ENCODE measurements around the gene CADM1.

- TF ChIP-seq, protein P1, sequence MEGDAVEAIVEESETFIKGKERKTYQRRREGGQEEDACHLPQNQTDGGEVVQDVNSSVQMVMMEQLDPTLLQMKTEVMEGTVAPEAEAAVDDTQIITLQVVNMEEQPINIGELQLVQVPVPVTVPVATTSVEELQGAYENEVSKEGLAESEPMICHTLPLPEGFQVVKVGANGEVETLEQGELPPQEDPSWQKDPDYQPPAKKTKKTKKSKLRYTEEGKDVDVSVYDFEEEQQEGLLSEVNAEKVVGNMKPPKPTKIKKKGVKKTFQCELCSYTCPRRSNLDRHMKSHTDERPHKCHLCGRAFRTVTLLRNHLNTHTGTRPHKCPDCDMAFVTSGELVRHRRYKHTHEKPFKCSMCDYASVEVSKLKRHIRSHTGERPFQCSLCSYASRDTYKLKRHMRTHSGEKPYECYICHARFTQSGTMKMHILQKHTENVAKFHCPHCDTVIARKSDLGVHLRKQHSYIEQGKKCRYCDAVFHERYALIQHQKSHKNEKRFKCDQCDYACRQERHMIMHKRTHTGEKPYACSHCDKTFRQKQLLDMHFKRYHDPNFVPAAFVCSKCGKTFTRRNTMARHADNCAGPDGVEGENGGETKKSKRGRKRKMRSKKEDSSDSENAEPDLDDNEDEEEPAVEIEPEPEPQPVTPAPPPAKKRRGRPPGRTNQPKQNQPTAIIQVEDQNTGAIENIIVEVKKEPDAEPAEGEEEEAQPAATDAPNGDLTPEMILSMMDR (IDR thresholded peaks at IDR 0.05), result no peak
- no peak for TF ChIP-seq EP300 (IDR thresholded peaks at IDR 0.05)
- TF ChIP-seq POLR2AphosphoS5 (IDR thresholded peaks at IDR 0.05), result no peak
- no peak for TF ChIP-seq POLR2A (IDR thresholded peaks at IDR 0.05)
Observed at GRCh38 chr11:115348416-115348815, 155.8 kb downstream of the CADM1 start.

All from stomach (tissue), 4 donors.